Spleen (tissue), 7 donors: ENCODE results near the gene HMX1.

Experiments used
- POLR2A ChIP-seq, 3 donors: fragments of 450-650 bp; IDR thresholded peaks; one replicate each; pipeline ENCODE4 v1.5.1; 2017; ENCODE audit warnings: antibody characterized with exemption in 3 of 3, mild to moderate bottlenecking in 1 of 3
- POLR2AphosphoS5 ChIP-seq, 3 donors: sonication (generic); formaldehyde crosslinking; IDR thresholded peaks; one replicate each; pipeline ENCODE4 v1.5.1; 2017; ENCODE audit warnings: antibody characterized with exemption in 3 of 3
- TF ChIP-seq, protein P1 (sequence below), 11 experiments: fragments of 200-600 bp in 7 of 11; fragments of 450-650 bp in 4 of 11; sonication (generic) in 4 of 11; IDR thresholded peaks in 8 of 11; conservative IDR thresholded peaks in 3 of 11; 1 replicate in 7 of 11; 2 replicates in 4 of 11; pipeline versions ENCODE4 v1.4.0 to v1.8.0; 2016 to 2021; ENCODE audit warnings: antibody characterized with exemption in 11 of 11, inconsistent platforms in 4 of 11, mild to moderate bottlenecking in 1 of 11
- donor health status: DM: no; HTN: no; CAD: no; lungs with moderate emphysema.
- donor health status: DM: no; HTN: no; CAD: no.
- donor health status: DM: no; HTN: no; CAD: no.

DNA sequence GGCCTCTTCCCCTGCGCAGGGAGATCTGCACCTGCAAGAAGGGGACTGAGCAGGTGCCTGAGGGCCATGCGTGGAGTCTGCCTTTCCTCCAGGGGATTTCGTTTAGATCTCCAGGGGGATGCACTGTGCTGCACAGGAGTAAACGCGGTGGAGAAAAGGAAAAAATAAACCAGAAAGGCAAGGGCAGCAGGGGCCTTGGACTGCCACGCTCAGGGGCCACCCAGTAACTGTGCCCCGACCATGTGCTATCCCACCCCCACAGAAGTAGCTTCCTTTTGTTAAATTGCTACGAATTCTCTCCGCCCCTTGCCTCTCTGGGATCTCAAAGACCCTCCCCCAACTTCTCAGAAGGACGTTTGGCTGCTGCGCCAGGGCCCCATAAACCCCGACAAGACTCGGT, 17.2 kb upstream of the HMX1 start:
- no peak for TF ChIP-seq POLR2A (IDR thresholded peaks at IDR 0.05)
- TF ChIP-seq, protein P1, sequence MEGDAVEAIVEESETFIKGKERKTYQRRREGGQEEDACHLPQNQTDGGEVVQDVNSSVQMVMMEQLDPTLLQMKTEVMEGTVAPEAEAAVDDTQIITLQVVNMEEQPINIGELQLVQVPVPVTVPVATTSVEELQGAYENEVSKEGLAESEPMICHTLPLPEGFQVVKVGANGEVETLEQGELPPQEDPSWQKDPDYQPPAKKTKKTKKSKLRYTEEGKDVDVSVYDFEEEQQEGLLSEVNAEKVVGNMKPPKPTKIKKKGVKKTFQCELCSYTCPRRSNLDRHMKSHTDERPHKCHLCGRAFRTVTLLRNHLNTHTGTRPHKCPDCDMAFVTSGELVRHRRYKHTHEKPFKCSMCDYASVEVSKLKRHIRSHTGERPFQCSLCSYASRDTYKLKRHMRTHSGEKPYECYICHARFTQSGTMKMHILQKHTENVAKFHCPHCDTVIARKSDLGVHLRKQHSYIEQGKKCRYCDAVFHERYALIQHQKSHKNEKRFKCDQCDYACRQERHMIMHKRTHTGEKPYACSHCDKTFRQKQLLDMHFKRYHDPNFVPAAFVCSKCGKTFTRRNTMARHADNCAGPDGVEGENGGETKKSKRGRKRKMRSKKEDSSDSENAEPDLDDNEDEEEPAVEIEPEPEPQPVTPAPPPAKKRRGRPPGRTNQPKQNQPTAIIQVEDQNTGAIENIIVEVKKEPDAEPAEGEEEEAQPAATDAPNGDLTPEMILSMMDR (IDR thresholded peaks at IDR 0.05 in 8 of 11, conservative IDR thresholded peaks at IDR 0.05 in 3 of 11), result no peak
- TF ChIP-seq POLR2AphosphoS5 (IDR thresholded peaks at IDR 0.05), result no peak
